ENCODE measurements around the gene ETFB. TPM values are rescaled to one million over a fixed set of nuclear protein-coding genes. Genes with fewer than 3 reads are reported as not detected.

The ETFB gene
- total and polyA plus RNA-seq, 5 experiments from 2014 or later: 46.2 to 104 (median 85.8) TPM

DNA sequence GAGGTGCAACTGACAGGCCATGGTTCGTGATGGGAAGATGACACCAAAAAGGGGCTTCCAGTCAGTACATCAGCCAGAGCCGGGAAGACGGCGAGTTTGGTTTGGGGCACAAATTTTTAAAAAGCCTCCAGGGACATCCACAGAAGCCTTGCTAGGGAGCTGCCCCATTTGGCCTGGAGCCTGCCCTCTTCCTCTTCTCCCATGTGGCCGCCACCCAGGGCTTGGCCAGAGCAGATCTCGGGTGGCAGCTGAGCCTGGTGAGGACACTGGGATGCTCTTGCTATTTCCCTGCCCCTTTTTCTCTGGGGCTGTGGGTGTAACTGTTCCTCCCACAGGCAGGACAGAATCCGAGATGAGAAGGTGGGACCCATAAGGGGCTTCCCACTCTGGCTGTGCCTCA, 8.2 kb downstream of the ETFB start:
- no peak overlapping the region for H3K4me3 Mint-ChIP-seq
- no peaks in the 10 kb centered on the region for H3K27me3 Mint-ChIP-seq
- H3K36me3 Mint-ChIP-seq: peaks cover 0 to 2% (median 0%) of the 10 kb centered on the region in 3 donors
- DNase-seq (no peak), ATAC-seq (no peak)
- H3K9me3 Mint-ChIP-seq: no peaks in the 10 kb centered on the region
- POLR2A ChIA-PET: no interaction called here
- peaks cover 18 to 47% (median 37%) of the 10 kb centered on the region in 4 donors for H3K4me1 Mint-ChIP-seq
- H3K27ac Mint-ChIP-seq: peak overlapping the region in 3 of 10 donors; percentile 79 to 86 (median 83)

DNA sequence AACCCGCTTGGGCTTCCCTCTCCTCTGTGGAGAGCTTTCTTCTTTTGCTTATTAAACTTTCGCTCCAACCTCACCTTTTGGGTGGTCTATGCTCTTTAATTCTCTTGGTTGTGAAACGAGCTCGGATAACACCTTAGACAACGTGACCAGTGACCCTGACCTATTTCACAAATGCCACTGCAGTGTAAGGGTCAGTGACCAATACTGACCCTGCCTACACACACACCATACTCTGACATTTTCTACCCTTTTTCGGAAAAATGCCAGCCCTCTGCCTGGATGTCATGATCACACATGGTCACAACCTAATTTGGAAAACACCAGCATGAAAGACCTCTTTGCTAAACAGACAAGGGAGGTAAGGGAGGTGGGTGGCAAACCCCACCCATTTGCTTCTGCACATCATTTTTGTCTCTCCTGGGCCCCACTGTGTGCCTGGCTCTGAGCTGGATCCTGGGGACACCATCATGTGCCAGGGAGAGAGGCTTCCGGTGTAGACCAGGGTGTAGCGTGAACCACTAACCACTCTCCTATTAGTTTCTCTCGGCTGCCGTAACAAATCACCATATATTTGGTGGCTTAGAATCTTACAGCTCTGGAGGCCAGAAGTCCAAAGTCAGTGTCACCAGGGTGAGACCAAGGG, 9.9 kb downstream of the ETFB start:
- H3K27me3 Mint-ChIP-seq: no peaks in the 10 kb centered on the region
- H3K27ac Mint-ChIP-seq: peak overlapping the region in 8 of 10 donors; percentile 9 to 87 (median 72)
- H3K36me3 Mint-ChIP-seq: peaks cover 0 to 12% (median 7%) of the 10 kb centered on the region in 3 donors
- DNase-seq (no peak), ATAC-seq (no peak)
- peak overlapping the region in 2 of 10 donors; percentile 14 to 22 for H3K4me3 Mint-ChIP-seq
- H3K9me3 Mint-ChIP-seq: no peaks in the 10 kb centered on the region
- H3K4me1 Mint-ChIP-seq: peaks cover 12 to 35% (median 25%) of the 10 kb centered on the region in 4 donors
- POLR2A ChIA-PET: interaction anchor here (0.7 to 0.9 kb wide), 2 partner anchors 11 to 22 kb away, joined by 3 read pairs; no protein-coding TSS in a partner anchor

DNA sequence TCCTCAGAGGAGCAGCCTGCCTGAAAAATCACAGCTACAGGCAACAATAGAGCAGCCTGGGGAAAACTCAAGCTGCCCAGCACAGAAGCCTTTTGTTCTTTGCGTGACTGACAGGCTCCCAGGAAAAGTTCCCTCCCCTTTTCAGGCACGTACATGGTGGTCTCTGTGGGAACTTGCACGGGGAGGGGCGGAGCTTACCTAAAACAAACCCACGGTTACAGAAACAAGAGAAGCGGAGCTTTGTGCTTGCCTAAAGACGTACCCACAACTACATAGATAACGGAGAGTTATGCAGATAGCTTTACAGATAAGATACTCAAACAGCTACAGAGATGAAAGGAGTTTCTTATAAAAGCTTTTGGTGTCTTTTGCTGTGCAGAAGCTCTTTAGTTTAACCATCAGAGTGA, 11.4 kb downstream of the ETFB start:
- H3K27ac Mint-ChIP-seq: peak overlapping the region; percentile 58 to 90 (median 87)
- no peaks in the 10 kb centered on the region for H3K9me3 Mint-ChIP-seq
- POLR2A ChIA-PET: interaction anchor here (0.6 to 0.8 kb wide), 2 partner anchors 13 to 108 kb away, joined by 4 read pairs; no protein-coding TSS in a partner anchor
- peak; percentile 96 to 99 for ATAC-seq
- H3K36me3 Mint-ChIP-seq: peaks cover 0 to 26% (median 6%) of the 10 kb centered on the region in 3 donors
- no peaks in the 10 kb centered on the region for H3K27me3 Mint-ChIP-seq
- H3K4me3 Mint-ChIP-seq: peak overlapping the region in 9 of 10 donors; percentile 11 to 77 (median 67)
- peak in 8 of 10 donors; percentile 30 to 79 (median 72) for DNase-seq
- peaks cover 12 to 30% (median 24%) of the 10 kb centered on the region in 4 donors for H3K4me1 Mint-ChIP-seq

DNA sequence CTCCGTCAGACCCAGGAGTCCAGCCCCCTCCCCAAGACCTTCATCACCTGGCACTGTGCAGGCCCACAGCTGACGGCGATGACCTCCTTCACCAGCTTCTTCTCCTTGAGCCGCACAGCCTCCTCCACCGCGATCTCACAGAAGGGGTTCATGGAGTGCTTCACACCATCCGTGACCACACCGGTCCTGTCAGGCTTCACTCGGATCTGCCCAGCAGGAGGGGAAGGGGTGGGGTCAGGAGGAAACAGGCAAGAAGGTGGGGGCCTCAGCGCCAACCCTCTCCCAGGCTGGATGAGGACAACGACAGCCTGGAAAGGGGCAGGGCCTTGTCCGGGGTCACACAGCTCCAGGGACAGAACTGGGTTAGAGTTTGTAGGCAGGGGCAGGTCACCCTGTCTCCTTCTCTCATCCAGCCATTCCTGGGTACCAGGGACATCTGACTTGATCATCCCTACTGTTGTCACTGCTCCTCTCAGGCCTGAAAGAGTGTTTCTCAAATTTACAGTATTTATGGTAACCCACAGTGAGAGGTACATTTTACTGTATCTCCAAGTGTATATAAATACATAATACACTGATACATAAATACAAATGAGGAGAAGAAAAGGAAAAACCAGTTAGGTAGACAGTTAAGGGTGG, 12.0 kb downstream of the ETFB start:
- peaks cover 0 to 31% (median 6%) of the 10 kb centered on the region in 3 donors for H3K36me3 Mint-ChIP-seq
- peak overlapping the region in 9 of 10 donors; percentile 58 to 90 (median 87) for H3K27ac Mint-ChIP-seq
- H3K4me1 Mint-ChIP-seq: peaks cover 12 to 28% (median 24%) of the 10 kb centered on the region in 4 donors
- no peaks in the 10 kb centered on the region for H3K27me3 Mint-ChIP-seq
- H3K4me3 Mint-ChIP-seq: peak overlapping the region in 6 of 10 donors; percentile 14 to 77 (median 70)
- H3K9me3 Mint-ChIP-seq: no peaks in the 10 kb centered on the region
- DNase-seq: no peak
- POLR2A ChIA-PET: no interaction called here
- no peak for ATAC-seq

DNA sequence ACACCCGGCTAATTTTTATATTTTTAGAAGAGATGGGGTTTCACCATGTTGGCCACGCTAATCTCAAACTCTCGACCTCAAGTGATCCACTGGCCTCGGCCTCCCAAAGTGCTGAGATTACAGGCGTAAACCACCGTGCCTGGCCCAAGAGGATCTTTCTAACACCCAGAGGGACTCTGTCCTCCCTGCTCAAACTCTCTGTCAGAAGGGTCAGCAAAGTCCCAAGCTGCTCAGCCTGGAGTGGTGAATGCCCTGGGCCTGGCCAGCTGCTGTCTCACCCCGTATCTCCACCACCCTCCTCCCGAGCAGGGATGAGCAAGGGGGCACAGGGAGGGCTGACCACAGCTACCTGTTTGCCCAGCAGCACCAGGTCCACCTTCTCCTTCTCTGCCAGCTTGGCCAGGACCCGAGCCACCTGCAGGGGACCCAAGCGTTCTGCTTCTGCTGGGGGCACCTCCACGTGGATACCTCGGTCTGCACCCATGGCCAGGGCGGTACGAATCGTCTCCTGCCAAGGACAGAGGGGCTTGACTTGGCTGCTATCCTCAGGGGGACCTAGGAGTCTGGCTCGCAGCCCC, 13.3 kb downstream of the ETFB start:
- H3K4me1 Mint-ChIP-seq: peaks cover 12 to 26% (median 24%) of the 10 kb centered on the region in 4 donors
- peak overlapping the region in 2 of 10 donors; percentile 86 to 91 for H3K27ac Mint-ChIP-seq
- no peaks in the 10 kb centered on the region for H3K9me3 Mint-ChIP-seq
- no peak for DNase-seq
- H3K36me3 Mint-ChIP-seq: peaks cover 0 to 36% (median 6%) of the 10 kb centered on the region in 3 donors
- POLR2A ChIA-PET: no interaction called here
- no peak for ATAC-seq
- no peaks in the 10 kb centered on the region for H3K27me3 Mint-ChIP-seq
- H3K4me3 Mint-ChIP-seq: no peak overlapping the region

DNA sequence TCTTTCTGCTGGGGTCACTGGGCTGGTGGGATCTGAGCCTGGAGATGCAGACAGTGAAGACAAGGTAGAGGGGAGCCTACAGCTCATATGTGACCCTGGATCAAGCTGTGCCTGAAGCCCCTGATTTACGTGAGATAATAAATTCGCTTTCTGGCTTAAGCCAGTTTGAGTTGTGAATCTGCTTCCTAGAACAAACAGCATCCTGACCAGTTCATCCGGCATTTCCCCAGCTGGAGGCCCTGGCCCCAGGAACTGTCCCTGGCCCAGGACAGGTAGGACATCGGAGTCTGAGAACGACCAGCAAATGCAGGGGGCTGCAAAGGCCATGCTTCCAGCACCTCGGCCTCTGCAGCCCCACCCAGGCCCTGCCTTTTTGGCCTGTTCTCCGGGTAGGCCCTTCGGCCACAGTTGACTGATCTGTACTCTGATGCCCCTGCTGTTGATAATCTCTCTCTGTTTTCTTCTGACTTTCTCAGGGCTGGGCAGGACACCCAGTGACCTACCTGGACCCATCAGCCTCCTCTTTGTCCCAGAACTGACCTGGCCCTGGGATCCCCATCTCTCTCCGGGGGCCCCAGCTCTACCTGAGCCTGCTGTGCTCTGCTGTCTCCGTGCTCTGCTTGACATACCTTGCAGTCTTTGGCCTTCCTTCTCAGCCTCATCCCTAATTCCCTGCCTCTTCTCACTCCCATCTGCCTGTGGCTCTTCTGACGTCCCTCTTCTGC, 14.8 kb downstream of the ETFB start:
- ATAC-seq (no peak), DNase-seq (no peak)
- Mint-ChIP-seq H3K4me1 (peaks cover 10 to 21% (median 19%) of the 10 kb centered on the region in 4 donors), H3K27me3 (no peaks in the 10 kb centered on the region), H3K9me3 (no peaks in the 10 kb centered on the region), H3K36me3 (peaks cover 0 to 46% (median 6%) of the 10 kb centered on the region in 3 donors), H3K4me3 (no peak overlapping the region), H3K27ac (peak overlapping the region in 4 of 10 donors; percentile 20 to 86 (median 68))
- POLR2A ChIA-PET: interaction anchor here (1.0 kb wide), 1 partner anchor 82 kb away, joined by 6 read pairs; no protein-coding TSS in a partner anchor

DNA sequence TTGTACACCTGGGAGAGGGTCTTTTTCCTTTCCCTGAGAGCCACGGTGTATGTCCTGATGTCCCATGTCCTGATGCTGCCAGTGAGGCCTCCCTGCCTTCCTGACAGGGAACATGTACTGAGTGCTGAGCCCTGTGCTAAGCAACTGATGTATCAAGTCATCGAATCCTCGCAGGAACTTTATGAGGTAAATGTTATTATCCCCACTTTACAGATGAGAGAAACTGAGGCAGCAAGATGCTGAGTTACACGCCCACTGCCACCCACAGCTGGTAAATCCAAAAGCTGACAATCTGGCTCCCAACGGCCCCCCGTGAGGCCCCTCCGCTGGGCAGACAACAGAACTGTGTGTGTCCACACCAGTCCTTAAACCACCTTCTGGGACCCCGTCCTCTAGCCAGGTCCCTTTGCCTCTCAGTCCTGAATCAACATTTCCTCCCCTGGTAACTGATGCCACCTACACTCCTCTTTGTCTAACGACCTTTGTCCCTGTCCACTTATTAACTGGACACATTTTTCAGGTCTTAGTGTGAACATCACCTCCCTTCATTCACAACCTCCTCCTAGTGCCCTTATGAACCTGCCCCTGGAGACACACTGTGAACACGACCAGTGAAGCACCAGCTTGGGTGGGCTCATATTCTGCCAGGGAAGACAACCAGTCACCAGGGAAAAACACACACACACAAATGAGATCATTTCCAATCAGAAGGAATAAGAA, 18.8 kb downstream of the ETFB start:
- Mint-ChIP-seq H3K4me3 (no peak overlapping the region), H3K4me1 (peaks cover 0 to 21% (median 6%) of the 10 kb centered on the region in 4 donors), H3K27ac (peak overlapping the region in 1 of 10 donors; percentile 40), H3K36me3 (peaks cover 0 to 52% (median 4%) of the 10 kb centered on the region in 3 donors), H3K27me3 (no peaks in the 10 kb centered on the region), H3K9me3 (no peaks in the 10 kb centered on the region)
- POLR2A ChIA-PET: no interaction called here
- no peak for DNase-seq
- no peak for ATAC-seq

DNA sequence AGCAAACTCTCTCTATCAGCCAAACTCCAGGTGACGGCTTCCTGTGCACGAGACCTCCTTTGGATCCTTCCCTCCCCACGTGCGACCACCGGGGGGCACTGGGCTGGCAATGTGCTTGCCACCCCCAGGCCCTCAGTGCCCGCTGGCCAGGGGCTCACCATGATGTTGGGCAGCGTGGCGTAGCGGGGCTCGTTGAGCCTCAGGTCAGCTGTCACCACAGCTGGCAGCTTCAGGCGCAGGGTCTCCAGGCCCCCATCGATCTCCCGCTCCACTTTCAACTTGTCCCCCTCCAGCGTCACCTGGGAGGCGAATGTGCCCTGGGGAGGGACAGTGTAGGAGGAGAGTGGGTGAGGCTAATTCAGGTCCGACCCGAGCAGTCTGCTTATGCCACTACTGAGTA, 19.4 kb downstream of the ETFB start:
- peaks cover 0 to 22% (median 6%) of the 10 kb centered on the region in 4 donors for H3K4me1 Mint-ChIP-seq
- no peaks in the 10 kb centered on the region for H3K27me3 Mint-ChIP-seq
- no peak overlapping the region for H3K27ac Mint-ChIP-seq

DNA sequence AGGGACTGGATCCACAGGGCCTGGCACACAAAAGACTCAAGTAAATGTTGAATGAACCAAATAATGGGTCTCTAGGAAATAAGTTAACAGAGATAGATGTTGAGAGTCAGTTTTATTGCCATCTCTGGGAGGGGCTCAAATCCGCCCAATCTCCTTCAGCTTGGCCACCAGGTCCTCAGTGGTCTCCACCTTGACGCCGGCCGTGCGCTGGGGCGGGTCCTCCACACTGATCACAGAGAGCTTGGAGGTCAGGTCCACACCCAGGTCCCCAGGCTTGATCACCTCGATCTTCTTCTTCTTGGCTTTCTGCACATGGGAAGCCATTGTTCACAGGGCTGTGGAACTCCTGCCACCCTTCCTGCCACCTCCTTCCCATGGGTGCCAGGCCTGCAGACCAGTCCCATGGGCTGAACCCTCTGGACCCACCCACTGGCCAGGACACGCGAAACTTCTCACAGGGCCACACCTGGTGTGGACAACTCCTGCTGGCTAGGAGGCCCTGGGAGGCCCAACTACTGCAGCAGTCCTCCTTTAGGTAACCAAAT, 21.0 kb downstream of the ETFB start:
- H3K9me3 Mint-ChIP-seq: no peaks in the 10 kb centered on the region
- POLR2A ChIA-PET: no interaction called here
- H3K4me1 Mint-ChIP-seq: peaks cover 6 to 24% (median 8%) of the 10 kb centered on the region in 4 donors
- peaks cover 0 to 32% (median 0%) of the 10 kb centered on the region in 3 donors for H3K36me3 Mint-ChIP-seq
- no peaks in the 10 kb centered on the region for H3K27me3 Mint-ChIP-seq
- peak overlapping the region in 2 of 10 donors; percentile 23 to 32 for H3K4me3 Mint-ChIP-seq
- no peak for ATAC-seq
- H3K27ac Mint-ChIP-seq: peak overlapping the region in 5 of 10 donors; percentile 12 to 72 (median 51)
- DNase-seq: no peak

More for the DNA sequence above, 19.4 kb downstream of the ETFB start:
- no peak for ATAC-seq
- POLR2A ChIA-PET: no interaction called here
- Mint-ChIP-seq H3K4me3 (no peak overlapping the region), H3K36me3 (peaks cover 0 to 45% (median 2%) of the 10 kb centered on the region in 3 donors), H3K9me3 (no peaks in the 10 kb centered on the region)
- DNase-seq: no peak

DNA sequence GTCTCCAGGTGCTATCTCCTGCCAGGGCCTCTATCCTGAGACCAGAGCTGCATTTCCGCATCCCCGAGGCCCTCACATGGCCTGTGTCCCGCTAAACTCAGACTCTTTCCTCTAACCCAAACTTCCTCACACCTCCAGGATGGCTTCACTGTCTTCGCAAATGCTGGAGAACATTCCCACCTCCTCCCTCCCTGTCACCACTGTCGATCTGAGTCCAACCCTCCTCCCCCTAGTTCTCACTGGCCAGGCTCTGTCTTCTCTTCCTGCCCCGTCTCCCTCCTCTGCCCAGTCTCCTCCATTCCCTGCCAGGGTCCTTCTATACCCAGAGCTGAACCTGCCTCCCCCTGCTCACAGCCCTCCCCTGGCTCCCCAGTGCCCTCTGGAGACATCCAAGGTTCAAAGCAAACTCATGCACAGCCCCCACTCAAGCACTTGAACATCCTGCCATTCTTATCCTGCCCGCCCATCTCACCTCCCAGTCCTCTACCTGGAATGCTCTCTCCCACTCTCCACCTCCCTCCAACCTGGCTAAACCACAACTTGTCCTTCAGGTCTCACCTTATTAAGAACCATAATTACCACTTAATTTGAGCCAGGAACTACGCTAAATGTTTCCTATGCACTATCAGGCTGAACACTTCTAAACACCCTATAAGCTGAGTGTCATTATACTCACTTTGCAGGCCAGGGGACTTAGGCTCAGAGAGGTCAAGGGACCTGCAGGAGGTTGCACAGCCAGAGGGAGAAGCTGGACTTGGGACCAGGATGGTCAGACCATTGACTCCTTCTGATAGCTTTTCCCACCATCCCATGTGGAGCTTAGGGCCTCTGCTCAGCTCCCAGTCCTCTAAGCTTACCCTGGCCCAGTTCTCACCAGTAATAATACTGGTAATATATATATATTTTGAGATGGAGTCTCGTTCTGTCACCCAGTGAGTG, 23.3 kb downstream of the ETFB start:
- Mint-ChIP-seq H3K27ac (peak overlapping the region in 9 of 10 donors; percentile 16 to 80 (median 53)), H3K4me3 (peak overlapping the region in 4 of 10 donors; percentile 26 to 76 (median 52)), H3K27me3 (peaks cover 0 to 2% (median 0%) of the 10 kb centered on the region in 5 donors), H3K4me1 (peaks cover 20 to 38% (median 21%) of the 10 kb centered on the region in 4 donors), H3K36me3 (peaks cover 0 to 18% (median 0%) of the 10 kb centered on the region in 3 donors), H3K9me3 (no peaks in the 10 kb centered on the region)
- ATAC-seq (no peak), DNase-seq (no peak)
- POLR2A ChIA-PET: interaction anchor here (0.5 kb wide), 1 partner anchor 1369 kb away, joined by 4 read pairs; no protein-coding TSS in a partner anchor
